Natural killer cell (primary cell): ENCODE results near the gene EMC7. TPM values are rescaled to one million over a fixed set of nuclear protein-coding genes. Genes with fewer than 3 reads are reported as not detected.

Experiments used
- ATAC-seq, 3 donors: fragments of 150-1000 bp in 2 of 3; fragments of 200-7000 bp in 1 of 3; cut with Tn5 transposase; 1 replicate in 1 of 3; 2 replicates in 2 of 3; pipeline ENCODE4 v1.10.0; 2021; ENCODE audit warnings: mild to moderate bottlenecking in 2 of 3, moderate library complexity in 2 of 3
- DNase-seq, 2 donors: peaks; one replicate each; pipeline versions ENCODE4 v3.0.0 to v3.0.0-alpha.2; 2013 to 2021; ENCODE audit warnings: mixed read lengths in 1 of 2
- H3K27ac ChIP-seq: one replicate; pipeline ENCODE4 v1.5.1; 2013; ENCODE audit warnings: mild to moderate bottlenecking, low read length
- H3K27me3 ChIP-seq: one replicate; pipeline ENCODE4 v1.6.1; 2013; ENCODE audit warnings: low read length; ENCODE audit not compliant: control insufficient read depth, insufficient read depth
- H3K36me3 ChIP-seq: one replicate; pipeline ENCODE4 v1.6.1; 2013; ENCODE audit warnings: low read length; ENCODE audit not compliant: control insufficient read depth, insufficient read depth
- H3K4me1 ChIP-seq: one replicate; pipeline ENCODE4 v1.6.1; 2013; ENCODE audit warnings: low read length; ENCODE audit not compliant: control insufficient read depth, insufficient read depth
- H3K4me3 ChIP-seq: one replicate; pipeline ENCODE4 v1.5.1; 2013; ENCODE audit warnings: low read length
- H3K9me3 ChIP-seq: one replicate; pipeline ENCODE4 v1.6.1; 2013; ENCODE audit warnings: low read length; ENCODE audit not compliant: control insufficient read depth, insufficient read depth
- H3K27ac Mint-ChIP-seq, 2 donors: one replicate each; pipeline ENCODE4 v1.8.0; 2022; ENCODE audit warnings: mild to moderate bottlenecking in 2 of 2, mixed read lengths in 2 of 2, moderate library complexity in 1 of 2
- H3K27me3 Mint-ChIP-seq, 2 donors: one replicate each; pipeline ENCODE4 v1.8.0; 2022; ENCODE audit warnings: low read depth in 2 of 2, mixed read lengths in 2 of 2
- H3K36me3 Mint-ChIP-seq: one replicate; pipeline ENCODE4 v1.8.0; 2022; ENCODE audit warnings: mixed read lengths
- H3K4me1 Mint-ChIP-seq, 2 donors: one replicate each; pipeline ENCODE4 v1.8.0; 2022; ENCODE audit warnings: mixed read lengths in 2 of 2
- H3K4me3 Mint-ChIP-seq: one replicate; pipeline ENCODE4 v1.8.0; 2022; ENCODE audit warnings: mild to moderate bottlenecking, moderate library complexity, mixed read lengths
- H3K9me3 Mint-ChIP-seq, 2 donors: one replicate each; pipeline ENCODE4 v1.8.0; 2022; ENCODE audit warnings: mixed read lengths in 2 of 2
- CTCF ChIP-seq: fragments of 200-600 bp; IDR thresholded peaks from one replicate; pipeline ENCODE4 v1.8.0; 2022; ENCODE audit warnings: antibody characterized with exemption
- WGBS: methylation state at CpG from one replicate; pipeline ENCODE4 v1.1.7; 2013; ENCODE audit warnings: missing lambda C conversion rate; ENCODE audit not compliant: insufficient coverage; 5-methylcytosine and 5-hydroxymethylcytosine counted together
- intact Hi-C: fragments of 100-400 bp; cut with micrococcal nuclease; formaldehyde crosslinking; loops from one replicate; pipeline ENCODE4 v1.14.2; 2022
- total RNA-seq, 4 donors: library from RNA; stranded (reverse); fragments of 120-200 nt in 1 of 4; gene quantifications; one replicate each; pipeline versions ENCODE4 v1.2.3 to v1.2.4, GENCODE V29; 2013 to 2022

Gene EMC7
- total RNA-seq, 3 donors from 2014 or later (not counting 1 experiment from before 2014, with no cell fraction given) = 55.9 to 60.8 (median 59.6) TPM

- no peak overlapping the region for H3K27ac ChIP-seq
- no peak overlapping the region for H3K4me3 Mint-ChIP-seq
- H3K9me3 ChIP-seq = no peaks in the 10 kb centered on the region
- no peaks in the 10 kb centered on the region for H3K27me3 Mint-ChIP-seq
- H3K4me1 Mint-ChIP-seq = peaks cover 11 to 12% of the 10 kb centered on the region in 2 donors
- H3K36me3 Mint-ChIP-seq = no peaks in the 10 kb centered on the region
- WGBS = no CpG with 5 or more reads among the region's 1 CpG
- no peak overlapping the region for H3K4me3 ChIP-seq
- DNase-seq (no peak), ATAC-seq (no peak)
- TF ChIP-seq CTCF = no peak
- H3K9me3 Mint-ChIP-seq = no peaks in the 10 kb centered on the region
- intact Hi-C loops = no loop called here
- H3K36me3 ChIP-seq = no peaks in the 10 kb centered on the region
- H3K27me3 ChIP-seq = no peaks in the 10 kb centered on the region
- no peak overlapping the region for H3K27ac Mint-ChIP-seq
- H3K4me1 ChIP-seq = peaks cover 7% of the 10 kb centered on the region
Measured at GRCh38 chr15:34043391-34043790, 58.3 kb downstream of the EMC7 start.

- 0% methylated on average over 1 of the region's 1 CpG for WGBS
Measured at GRCh38 chr15:34039790-34040113, 61.9 kb downstream of the EMC7 start.

GRCh38 chr15:34038871-34039789 is 62.5 kb downstream of the EMC7 start, which contains the start of gene AVEN:
Gene AVEN (minus strand): TSS chr15:34039204. CDS start chr15:34039046, 158 bp downstream.
- Histone ChIP-seq H3K27ac (peak within 1 kb of the TSS; percentile 69), H3K36me3 (no peaks in the 10 kb centered on the region), H3K27me3 (no peaks in the 10 kb centered on the region), H3K4me3 (peak within 1 kb of the TSS; percentile 71), H3K4me1 (peaks cover 7% of the 10 kb centered on the region), H3K9me3 (no peaks in the 10 kb centered on the region)
- WGBS = under 1% methylated on average over 78 of the region's 82 CpGs
- H3K27ac Mint-ChIP-seq = peak within 1 kb of the TSS; percentile 70 to 85
- DNase-seq (peak; percentile 53 to 80), ATAC-seq (peak; percentile 66 to 78 (median 70))
- H3K4me3 Mint-ChIP-seq = peak within 1 kb of the TSS; percentile 91
- peaks cover 18 to 19% of the 10 kb centered on the region in 2 donors for H3K4me1 Mint-ChIP-seq
- no peak for TF ChIP-seq CTCF
- H3K36me3 Mint-ChIP-seq = no peaks in the 10 kb centered on the region
- intact Hi-C loops = loop anchor here (2.0 kb wide), 1 partner anchor 64 kb away; the partner anchor contains the start of gene PGBD4
- H3K9me3 Mint-ChIP-seq = no peaks in the 10 kb centered on the region
- no peaks in the 10 kb centered on the region for H3K27me3 Mint-ChIP-seq

More at GRCh38 chr15:34039790-34040113, 61.9 kb downstream of the EMC7 start:
- Histone ChIP-seq H3K36me3 (no peaks in the 10 kb centered on the region), H3K27me3 (no peaks in the 10 kb centered on the region), H3K27ac (peak overlapping the region; percentile 49), H3K4me3 (no peak overlapping the region), H3K9me3 (no peaks in the 10 kb centered on the region), H3K4me1 (peaks cover 7% of the 10 kb centered on the region)
- Mint-ChIP-seq H3K36me3 (no peaks in the 10 kb centered on the region), H3K27ac (peak overlapping the region; percentile 67 to 70), H3K4me1 (peaks cover 18 to 19% of the 10 kb centered on the region in 2 donors), H3K4me3 (peak overlapping the region; percentile 90), H3K27me3 (no peaks in the 10 kb centered on the region), H3K9me3 (no peaks in the 10 kb centered on the region)
- no peak for TF ChIP-seq CTCF
- intact Hi-C loops = loop anchor here (2.0 kb wide), 1 partner anchor 63 kb away; the partner anchor contains the start of gene PGBD4
- ATAC-seq (no peak), DNase-seq (no peak)
